ENCODE measurements around the gene SLC43A2.
A peak's percentile ranks its signal among the peaks of the same experiment; 100 is the strongest.

Gene SLC43A2

GRCh38 chr17:1650731-1651558 is 22.3 kb upstream of the SLC43A2 start:
- 94 to 95% methylated on average over 22 of the region's 22 CpGs for WGBS, 2 experiments
- no peak overlapping the region for H3K27ac ChIP-seq (ENCODE audit: insufficient read depth, low read depth, low read length, poor library complexity, severe bottlenecking)

DNA sequence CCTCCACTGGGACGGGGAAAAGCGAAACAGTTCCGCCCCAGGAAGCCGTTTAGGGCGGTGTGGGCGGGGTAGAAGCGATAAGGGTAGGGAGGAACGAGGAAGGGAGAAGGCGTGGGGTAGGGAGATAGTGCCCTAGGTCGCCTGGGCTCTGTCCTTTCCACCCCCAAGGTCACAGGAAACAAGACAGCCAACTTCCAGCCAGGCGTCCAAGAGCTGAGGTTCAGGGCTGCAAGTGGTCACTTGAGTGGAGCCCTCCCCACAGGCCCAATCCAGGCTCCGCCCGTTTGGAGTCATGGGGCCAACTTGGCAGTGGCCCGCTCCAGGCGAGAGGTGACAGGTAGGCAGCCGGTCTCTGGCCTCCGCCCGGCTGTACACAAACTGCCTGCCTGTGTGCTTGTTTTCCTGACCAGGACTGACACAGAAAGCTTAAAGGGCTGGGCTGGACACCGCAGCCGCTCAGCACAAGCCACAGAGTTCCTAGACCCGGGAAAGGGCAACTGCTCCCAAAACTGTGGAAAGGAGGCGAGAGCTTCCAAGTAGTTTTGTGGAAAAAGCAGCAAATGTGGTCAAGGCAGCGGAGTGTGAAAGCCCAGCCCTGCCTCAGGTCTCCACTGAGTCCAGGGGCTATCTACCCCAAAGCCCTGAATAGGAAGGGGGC is 21.3 kb upstream of the SLC43A2 start, which contains the start of gene RILP:
RILP (minus strand) TSS at position 23 of the 658 bp plus-strand sequence. CDS start 62 bp downstream, outside the sequence.
- peaks cover 19% of the 10 kb centered on the region for H3K27me3 ChIP-seq (ENCODE audit: control insufficient read depth, insufficient read depth, low read length, poor library complexity, severe bottlenecking)
- peaks cover 22% of the 10 kb centered on the region for H3K4me1 ChIP-seq (ENCODE audit: control insufficient read depth, insufficient read depth, low read length)
- H3K27ac ChIP-seq (ENCODE audit: insufficient read depth, low read depth, low read length, poor library complexity, severe bottlenecking) = peak within 1 kb of the TSS; percentile 69
- H3K9me3 ChIP-seq (ENCODE audit: control insufficient read depth, low read length) = no peaks in the 10 kb centered on the region
- H3K36me3 ChIP-seq (ENCODE audit: control insufficient read depth, insufficient read depth, low read length) = peaks cover 40% of the 10 kb centered on the region
- peak within 1 kb of the TSS; percentile 50 for H3K4me3 ChIP-seq (ENCODE audit: insufficient read depth, low read depth, low read length)
- WGBS, 2 experiments = 43% methylated on average over 23 of the region's 23 CpGs

More at GRCh38 chr17:1650731-1651558, 22.3 kb upstream of the SLC43A2 start:
- H3K4me3 ChIP-seq (ENCODE audit: insufficient read depth, low read depth, low read length) = no peak overlapping the region
- H3K36me3 ChIP-seq (ENCODE audit: control insufficient read depth, insufficient read depth, low read length) = peaks cover 46% of the 10 kb centered on the region
- H3K4me1 ChIP-seq (ENCODE audit: control insufficient read depth, insufficient read depth, low read length) = peaks cover 13% of the 10 kb centered on the region
- no peaks in the 10 kb centered on the region for H3K9me3 ChIP-seq (ENCODE audit: control insufficient read depth, low read length)
- peaks cover 14% of the 10 kb centered on the region for H3K27me3 ChIP-seq (ENCODE audit: control insufficient read depth, insufficient read depth, low read length, poor library complexity, severe bottlenecking)

- Histone ChIP-seq H3K27me3 (ENCODE audit: control insufficient read depth, insufficient read depth, low read length, poor library complexity, severe bottlenecking) (peaks cover 27% of the 10 kb centered on the region), H3K4me3 (ENCODE audit: insufficient read depth, low read depth, low read length) (peak overlapping the region; percentile 50), H3K27ac (ENCODE audit: insufficient read depth, low read depth, low read length, poor library complexity, severe bottlenecking) (peak overlapping the region; percentile 69), H3K36me3 (ENCODE audit: control insufficient read depth, insufficient read depth, low read length) (peaks cover 35% of the 10 kb centered on the region), H3K9me3 (ENCODE audit: control insufficient read depth, low read length) (no peaks in the 10 kb centered on the region), H3K4me1 (ENCODE audit: control insufficient read depth, insufficient read depth, low read length) (peaks cover 25% of the 10 kb centered on the region)
- WGBS, 2 experiments = 1% methylated on average over 100 of the region's 100 CpGs
Measured at GRCh38 chr17:1648963-1649843, 20.6 kb upstream of the SLC43A2 start.

GRCh38 chr17:1648173-1648962 is 19.7 kb upstream of the SLC43A2 start:
- Histone ChIP-seq H3K4me1 (ENCODE audit: control insufficient read depth, insufficient read depth, low read length) (peaks cover 25% of the 10 kb centered on the region), H3K4me3 (ENCODE audit: insufficient read depth, low read depth, low read length) (peak overlapping the region; percentile 38), H3K27me3 (ENCODE audit: control insufficient read depth, insufficient read depth, low read length, poor library complexity, severe bottlenecking) (peaks cover 35% of the 10 kb centered on the region), H3K27ac (ENCODE audit: insufficient read depth, low read depth, low read length, poor library complexity, severe bottlenecking) (peak overlapping the region; percentile 26), H3K9me3 (ENCODE audit: control insufficient read depth, low read length) (no peaks in the 10 kb centered on the region), H3K36me3 (ENCODE audit: control insufficient read depth, insufficient read depth, low read length) (peaks cover 27% of the 10 kb centered on the region)
- 18 to 20% methylated on average over 54 of the region's 54 CpGs for WGBS, 2 experiments

- H3K27ac ChIP-seq (ENCODE audit: insufficient read depth, low read depth, low read length, poor library complexity, severe bottlenecking) = no peak overlapping the region
- H3K4me1 ChIP-seq (ENCODE audit: control insufficient read depth, insufficient read depth, low read length) = peaks cover 25% of the 10 kb centered on the region
- 89 to 90% methylated on average over 11 of the region's 11 CpGs for WGBS, 2 experiments
Measured at GRCh38 chr17:1647802-1648171, 19.2 kb upstream of the SLC43A2 start.

GRCh38 chr17:1646199-1646875 is 17.7 kb upstream of the SLC43A2 start:
- Histone ChIP-seq H3K9me3 (ENCODE audit: control insufficient read depth, low read length) (no peaks in the 10 kb centered on the region), H3K4me3 (ENCODE audit: insufficient read depth, low read depth, low read length) (no peak overlapping the region), H3K36me3 (ENCODE audit: control insufficient read depth, insufficient read depth, low read length) (peaks cover 8% of the 10 kb centered on the region), H3K4me1 (ENCODE audit: control insufficient read depth, insufficient read depth, low read length) (peaks cover 25% of the 10 kb centered on the region), H3K27me3 (ENCODE audit: control insufficient read depth, insufficient read depth, low read length, poor library complexity, severe bottlenecking) (peaks cover 40% of the 10 kb centered on the region), H3K27ac (ENCODE audit: insufficient read depth, low read depth, low read length, poor library complexity, severe bottlenecking) (no peak overlapping the region)
- 79 to 84% methylated on average over 13 of the region's 13 CpGs for WGBS, 2 experiments

More at GRCh38 chr17:1647802-1648171, 19.2 kb upstream of the SLC43A2 start:
- Histone ChIP-seq H3K4me3 (ENCODE audit: insufficient read depth, low read depth, low read length) (no peak overlapping the region), H3K36me3 (ENCODE audit: control insufficient read depth, insufficient read depth, low read length) (peaks cover 22% of the 10 kb centered on the region), H3K27me3 (ENCODE audit: control insufficient read depth, insufficient read depth, low read length, poor library complexity, severe bottlenecking) (peaks cover 39% of the 10 kb centered on the region), H3K9me3 (ENCODE audit: control insufficient read depth, low read length) (no peaks in the 10 kb centered on the region)

DNA sequence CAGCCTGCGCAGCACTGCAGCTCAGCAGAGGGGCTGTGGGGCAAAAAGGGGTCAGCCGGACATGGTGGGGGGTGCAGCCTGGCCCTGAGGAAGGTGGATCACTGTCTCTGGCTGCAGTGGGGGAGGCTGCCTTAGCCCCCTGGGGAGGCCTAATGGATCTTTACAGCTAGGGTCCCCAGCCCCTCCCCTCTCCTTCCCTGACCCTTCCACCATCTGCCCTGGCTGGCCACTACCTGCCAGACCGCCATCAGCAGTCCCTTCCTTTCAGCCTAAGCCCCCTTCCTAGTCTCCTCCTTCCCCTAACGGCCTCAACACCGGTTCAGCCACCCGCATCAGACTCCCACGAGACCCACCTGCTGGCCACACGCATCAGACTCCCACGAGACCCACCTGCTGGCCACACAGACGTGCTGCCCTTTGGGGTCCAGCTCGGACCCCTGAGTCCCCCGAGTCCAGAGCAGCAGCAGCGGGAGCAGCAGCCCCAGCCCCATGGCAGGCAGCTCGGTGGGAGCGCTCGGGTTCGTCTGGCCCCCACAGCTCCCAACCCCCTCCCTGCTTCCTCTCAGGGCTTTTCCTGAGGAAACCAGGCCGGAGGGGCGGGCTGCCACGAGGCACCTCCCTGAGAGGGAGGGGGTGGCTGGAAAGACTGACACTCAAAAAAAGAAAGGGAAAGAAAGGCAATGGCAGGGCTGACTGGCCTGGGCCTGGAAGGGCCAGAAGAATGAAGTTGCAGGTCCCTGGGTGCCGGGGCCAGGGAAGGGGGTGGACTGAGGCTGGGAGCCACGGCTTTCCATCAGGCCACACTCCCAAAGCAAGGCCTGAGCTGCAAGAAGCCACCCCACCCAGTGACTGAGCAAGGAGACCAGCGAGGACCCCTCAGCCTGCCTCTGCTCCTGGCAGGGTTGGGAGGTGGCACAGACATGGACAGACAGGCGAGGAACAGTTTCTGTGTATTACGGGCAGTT is 16.9 kb upstream of the SLC43A2 start, which contains the start of gene SCARF1:
SCARF1 (minus strand) TSS at position 526 of the 965 bp plus-strand sequence; CDS start at position 491, 35 bp downstream.
- 73 to 75% methylated on average over 25 of the region's 25 CpGs for WGBS, 2 experiments
- no peak within 1 kb of the TSS for H3K4me3 ChIP-seq (ENCODE audit: insufficient read depth, low read depth, low read length)
- no peak within 1 kb of the TSS for H3K27ac ChIP-seq (ENCODE audit: insufficient read depth, low read depth, low read length, poor library complexity, severe bottlenecking)

GRCh38 chr17:1644493-1645206 is 16.0 kb upstream of the SLC43A2 start:
- H3K36me3 ChIP-seq (ENCODE audit: control insufficient read depth, insufficient read depth, low read length) = no peaks in the 10 kb centered on the region
- H3K27me3 ChIP-seq (ENCODE audit: control insufficient read depth, insufficient read depth, low read length, poor library complexity, severe bottlenecking) = peaks cover 40% of the 10 kb centered on the region
- H3K4me1 ChIP-seq (ENCODE audit: control insufficient read depth, insufficient read depth, low read length) = peaks cover 29% of the 10 kb centered on the region
- H3K27ac ChIP-seq (ENCODE audit: insufficient read depth, low read depth, low read length, poor library complexity, severe bottlenecking) = no peak overlapping the region
- H3K4me3 ChIP-seq (ENCODE audit: insufficient read depth, low read depth, low read length) = no peak overlapping the region
- H3K9me3 ChIP-seq (ENCODE audit: control insufficient read depth, low read length) = no peaks in the 10 kb centered on the region
- WGBS, 2 experiments = 83 to 84% methylated on average over 15 of the region's 15 CpGs

More for the DNA sequence above, 16.9 kb upstream of the SLC43A2 start, which contains the start of gene SCARF1:
- Histone ChIP-seq H3K36me3 (ENCODE audit: control insufficient read depth, insufficient read depth, low read length) (no peaks in the 10 kb centered on the region), H3K27me3 (ENCODE audit: control insufficient read depth, insufficient read depth, low read length, poor library complexity, severe bottlenecking) (peaks cover 40% of the 10 kb centered on the region), H3K9me3 (ENCODE audit: control insufficient read depth, low read length) (no peaks in the 10 kb centered on the region), H3K4me1 (ENCODE audit: control insufficient read depth, insufficient read depth, low read length) (peaks cover 28% of the 10 kb centered on the region)
